ENCODE results near the gene ZCCHC24.

ZCCHC24 gene

GRCh38 chr10:79354141-79354540, 91.3 kb downstream of the ZCCHC24 start:
- no peaks in the 10 kb centered on the region for H3K4me1 ChIP-seq (ENCODE audit: insufficient read depth, poor library complexity, severe bottlenecking)
- peaks cover 60% of the 10 kb centered on the region for H3K36me3 ChIP-seq (ENCODE audit: low read depth)
- TF ChIP-seq, protein P1, sequence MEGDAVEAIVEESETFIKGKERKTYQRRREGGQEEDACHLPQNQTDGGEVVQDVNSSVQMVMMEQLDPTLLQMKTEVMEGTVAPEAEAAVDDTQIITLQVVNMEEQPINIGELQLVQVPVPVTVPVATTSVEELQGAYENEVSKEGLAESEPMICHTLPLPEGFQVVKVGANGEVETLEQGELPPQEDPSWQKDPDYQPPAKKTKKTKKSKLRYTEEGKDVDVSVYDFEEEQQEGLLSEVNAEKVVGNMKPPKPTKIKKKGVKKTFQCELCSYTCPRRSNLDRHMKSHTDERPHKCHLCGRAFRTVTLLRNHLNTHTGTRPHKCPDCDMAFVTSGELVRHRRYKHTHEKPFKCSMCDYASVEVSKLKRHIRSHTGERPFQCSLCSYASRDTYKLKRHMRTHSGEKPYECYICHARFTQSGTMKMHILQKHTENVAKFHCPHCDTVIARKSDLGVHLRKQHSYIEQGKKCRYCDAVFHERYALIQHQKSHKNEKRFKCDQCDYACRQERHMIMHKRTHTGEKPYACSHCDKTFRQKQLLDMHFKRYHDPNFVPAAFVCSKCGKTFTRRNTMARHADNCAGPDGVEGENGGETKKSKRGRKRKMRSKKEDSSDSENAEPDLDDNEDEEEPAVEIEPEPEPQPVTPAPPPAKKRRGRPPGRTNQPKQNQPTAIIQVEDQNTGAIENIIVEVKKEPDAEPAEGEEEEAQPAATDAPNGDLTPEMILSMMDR (IDR thresholded peaks at IDR 0.05; ENCODE audit: poor library complexity, severe bottlenecking) = no peak
- H3K27me3 ChIP-seq (ENCODE audit: insufficient read depth, poor library complexity, severe bottlenecking) = no peaks in the 10 kb centered on the region
- H3K4me3 ChIP-seq (ENCODE audit: severe bottlenecking) = no peak overlapping the region
- H3K9me3 ChIP-seq (ENCODE audit: severe bottlenecking) = no peaks in the 10 kb centered on the region
- ATAC-seq (ENCODE audit: low read depth) (no peak), DNase-seq (ENCODE audit: low spot score) (no peak)
- no peak overlapping the region for H3K27ac ChIP-seq (ENCODE audit: poor library complexity, severe bottlenecking)

GRCh38 chr10:79353726-79354125, 91.7 kb downstream of the ZCCHC24 start:
- Histone ChIP-seq H3K27ac (ENCODE audit: poor library complexity, severe bottlenecking) (no peak overlapping the region), H3K4me1 (ENCODE audit: insufficient read depth, poor library complexity, severe bottlenecking) (no peaks in the 10 kb centered on the region), H3K4me3 (ENCODE audit: severe bottlenecking) (no peak overlapping the region), H3K36me3 (ENCODE audit: low read depth) (peaks cover 64% of the 10 kb centered on the region), H3K9me3 (ENCODE audit: severe bottlenecking) (no peaks in the 10 kb centered on the region), H3K27me3 (ENCODE audit: insufficient read depth, poor library complexity, severe bottlenecking) (no peaks in the 10 kb centered on the region)
- DNase-seq (ENCODE audit: low spot score) = no peak
- no peak for ATAC-seq (ENCODE audit: low read depth)
- TF ChIP-seq, protein P1 (IDR thresholded peaks at IDR 0.05; ENCODE audit: poor library complexity, severe bottlenecking) = no peak

- TF ChIP-seq, protein P1 (IDR thresholded peaks at IDR 0.05; ENCODE audit: poor library complexity, severe bottlenecking) = no peak
- Histone ChIP-seq H3K36me3 (ENCODE audit: low read depth) (peaks cover 71% of the 10 kb centered on the region), H3K4me3 (ENCODE audit: severe bottlenecking) (no peak overlapping the region), H3K4me1 (ENCODE audit: insufficient read depth, poor library complexity, severe bottlenecking) (peaks cover 3% of the 10 kb centered on the region), H3K27ac (ENCODE audit: poor library complexity, severe bottlenecking) (no peak overlapping the region), H3K9me3 (ENCODE audit: severe bottlenecking) (no peaks in the 10 kb centered on the region), H3K27me3 (ENCODE audit: insufficient read depth, poor library complexity, severe bottlenecking) (no peaks in the 10 kb centered on the region)
- DNase-seq (ENCODE audit: low spot score) (no peak), ATAC-seq (ENCODE audit: low read depth) (no peak)
Measured at GRCh38 chr10:79353000-79353406, 92.4 kb downstream of the ZCCHC24 start.

DNA sequence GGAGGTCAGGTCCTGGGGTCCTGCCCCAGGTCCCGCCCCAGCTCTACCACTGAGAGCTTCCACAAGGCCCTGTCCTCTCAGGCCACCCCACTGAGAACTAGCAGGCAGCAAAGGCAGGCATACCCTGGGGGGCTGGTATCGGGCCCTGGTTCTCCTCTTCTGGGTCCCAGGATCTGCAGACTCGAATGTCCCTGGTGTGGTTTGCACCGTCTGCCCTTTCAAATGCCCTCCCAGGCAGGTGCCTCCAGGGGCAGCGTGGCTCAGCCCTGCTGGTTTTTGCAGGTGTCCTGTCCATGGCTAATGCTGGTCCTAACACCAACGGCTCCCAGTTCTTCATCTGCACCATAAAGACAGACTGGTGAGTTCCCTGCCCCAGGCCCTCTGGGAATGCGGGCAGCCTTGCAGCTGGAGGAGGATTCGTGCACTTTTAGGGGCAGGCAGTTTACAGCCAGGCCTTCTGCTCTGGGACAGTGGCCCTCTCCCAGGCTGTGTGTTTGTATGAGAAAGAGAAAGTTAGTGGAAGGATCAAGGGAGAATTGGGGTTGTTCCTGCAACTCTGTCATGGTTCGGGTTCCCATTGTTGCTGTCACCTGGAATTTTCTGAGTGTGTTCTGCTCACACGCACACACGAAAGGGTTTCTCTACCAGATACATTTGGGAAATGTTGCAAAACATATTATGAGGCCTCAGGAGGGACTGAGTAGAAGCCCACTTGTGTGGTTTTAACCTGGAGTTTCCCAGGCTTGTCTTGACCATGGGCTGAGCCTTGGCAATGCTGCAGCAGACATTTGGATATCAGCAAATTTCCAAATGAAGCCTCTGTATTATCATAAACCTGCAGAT, 93.2 kb downstream of the ZCCHC24 start:
- TF ChIP-seq, protein P1 (IDR thresholded peaks at IDR 0.05; ENCODE audit: poor library complexity, severe bottlenecking) = no peak
- ATAC-seq (ENCODE audit: low read depth) = no peak
- no peak overlapping the region for H3K4me3 ChIP-seq (ENCODE audit: severe bottlenecking)
- H3K9me3 ChIP-seq (ENCODE audit: severe bottlenecking) = no peaks in the 10 kb centered on the region
- peaks cover 71% of the 10 kb centered on the region for H3K36me3 ChIP-seq (ENCODE audit: low read depth)
- no peak overlapping the region for H3K27ac ChIP-seq (ENCODE audit: poor library complexity, severe bottlenecking)
- no peak for DNase-seq (ENCODE audit: low spot score)
- H3K27me3 ChIP-seq (ENCODE audit: insufficient read depth, poor library complexity, severe bottlenecking) = no peaks in the 10 kb centered on the region
- peaks cover 3% of the 10 kb centered on the region for H3K4me1 ChIP-seq (ENCODE audit: insufficient read depth, poor library complexity, severe bottlenecking)

DNA sequence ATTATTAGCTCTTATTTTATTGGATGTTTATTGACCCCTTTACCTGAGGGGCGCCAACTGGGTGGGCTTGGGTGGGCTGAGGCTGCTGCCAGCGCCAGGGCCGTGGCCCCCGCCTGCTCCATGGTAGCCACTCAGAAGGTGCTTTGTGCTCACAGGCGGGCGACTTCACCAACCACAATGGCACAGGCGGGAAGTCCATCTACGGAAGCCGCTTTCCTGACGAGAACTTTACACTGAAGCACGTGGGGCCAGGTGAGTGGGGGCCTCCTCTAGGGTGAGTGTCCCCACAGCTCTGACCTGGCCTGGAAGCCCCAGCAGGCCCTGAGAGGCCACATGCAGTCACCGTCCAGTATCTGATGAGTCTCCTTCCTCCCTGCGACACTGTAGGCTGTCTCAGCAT, 94.1 kb downstream of the ZCCHC24 start:
- Histone ChIP-seq H3K9me3 (ENCODE audit: severe bottlenecking) (no peaks in the 10 kb centered on the region), H3K27ac (ENCODE audit: poor library complexity, severe bottlenecking) (no peak overlapping the region), H3K36me3 (ENCODE audit: low read depth) (peaks cover 71% of the 10 kb centered on the region), H3K27me3 (ENCODE audit: insufficient read depth, poor library complexity, severe bottlenecking) (no peaks in the 10 kb centered on the region), H3K4me3 (ENCODE audit: severe bottlenecking) (no peak overlapping the region), H3K4me1 (ENCODE audit: insufficient read depth, poor library complexity, severe bottlenecking) (peaks cover 3% of the 10 kb centered on the region)
- DNase-seq (ENCODE audit: low spot score) = no peak
- TF ChIP-seq, protein P1 (IDR thresholded peaks at IDR 0.05; ENCODE audit: poor library complexity, severe bottlenecking) = no peak
- ATAC-seq (ENCODE audit: low read depth) = no peak

All from RWPE2 (cell line).